SK-N-SH treated with all-trans-retinoic acid at 6 μM for 48 hours (cell line): Measurements from ENCODE around the gene LRRC14B.

Experiments
- CSDC2 ChIP-seq: fragments of 250-450 bp; sonication (Bioruptor Pico); IDR thresholded peaks from 2 replicates; pipeline ENCODE4 v1.5.0; 2020; ENCODE audit warnings: mild to moderate bottlenecking, moderate library complexity
- ESRRG ChIP-seq: fragments of 250-450 bp; sonication (Bioruptor Pico); IDR thresholded peaks from 2 replicates; pipeline ENCODE4 v1.6.1; 2021; ENCODE audit warnings: mild to moderate bottlenecking
- GLIS3 ChIP-seq: fragments of 250-450 bp; sonication (Bioruptor Pico); IDR thresholded peaks from 2 replicates; pipeline ENCODE4 v1.5.0; 2020; ENCODE audit warnings: mild to moderate bottlenecking, moderate library complexity

DNA sequence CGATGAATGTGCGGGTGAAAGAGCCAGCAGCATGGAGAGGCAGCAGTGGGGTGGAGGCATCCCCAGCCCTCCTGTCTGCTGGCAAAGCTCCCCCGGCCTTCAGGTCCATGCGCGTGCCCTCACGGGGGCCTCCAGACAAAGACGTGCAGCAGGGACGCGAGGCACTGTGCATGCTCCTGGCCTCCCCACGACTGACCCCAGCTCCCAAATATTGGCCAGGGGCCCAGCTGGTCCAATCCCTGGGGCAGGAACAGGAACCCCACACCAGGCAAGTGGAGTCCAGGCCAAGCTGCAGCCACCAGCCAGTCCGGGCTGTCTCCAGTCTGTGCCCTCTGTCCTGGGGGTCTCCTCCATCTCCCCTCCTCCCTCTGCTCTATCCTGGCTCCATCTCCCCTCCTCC is 33.5 kb upstream of the LRRC14B start:
- no peak for TF ChIP-seq CSDC2
- TF ChIP-seq ESRRG: no peak
- no peak for TF ChIP-seq GLIS3
